Smooth muscle cell (in vitro differentiated cells): Measurements from ENCODE around the gene ZSCAN30. TPM values are rescaled to one million over a fixed set of nuclear protein-coding genes. Genes with fewer than 3 reads are reported as not detected.
A peak's percentile ranks its signal among the peaks of the same experiment; 100 is the strongest.

Source experiments
- DNase-seq: peaks from one replicate; lab custom pipeline; 2025; ENCODE audit not compliant: unreplicated experiment; lab: John Stamatoyannopoulos, UW
- H2AFZ ChIP-seq: fragments of 200-600 bp; sonication (generic); 2 replicates; pipeline ENCODE4 v1.6.0; 2016; ENCODE audit warnings: antibody characterized with exemption, low read depth, mild to moderate bottlenecking
- H3F3A ChIP-seq: fragments of 200-600 bp; sonication (generic); 2 replicates; pipeline ENCODE4 v1.6.0; 2017; ENCODE audit warnings: antibody characterized with exemption, low read depth
- H3K27ac ChIP-seq: fragments of 200-600 bp; sonication (generic); 2 replicates; pipeline ENCODE4 v1.5.1; 2016; ENCODE audit warnings: low read depth, mild to moderate bottlenecking
- H3K27me3 ChIP-seq: fragments of 200-600 bp; sonication (generic); 2 replicates; pipeline ENCODE4 v1.6.1; 2016; ENCODE audit warnings: low read depth, mild to moderate bottlenecking
- H3K36me3 ChIP-seq: fragments of 200-600 bp; sonication (generic); 2 replicates; pipeline ENCODE4 v1.5.1; 2016; ENCODE audit warnings: low read depth
- H3K4me1 ChIP-seq: fragments of 200-600 bp; sonication (generic); 2 replicates; pipeline ENCODE4 v1.5.1; 2016; ENCODE audit warnings: low read depth
- H3K4me2 ChIP-seq: fragments of 200-600 bp; sonication (generic); 2 replicates; pipeline ENCODE4 v1.6.0; 2016; ENCODE audit warnings: mild to moderate bottlenecking
- H3K4me3 ChIP-seq: fragments of 200-600 bp; sonication (generic); 2 replicates; pipeline ENCODE4 v1.5.1; 2016; ENCODE audit warnings: mild to moderate bottlenecking
- H3K79me2 ChIP-seq: fragments of 200-600 bp; sonication (generic); 2 replicates; pipeline ENCODE4 v1.6.0; 2016; ENCODE audit warnings: low read depth, mild to moderate bottlenecking
- H3K9ac ChIP-seq: fragments of 200-600 bp; sonication (generic); 2 replicates; pipeline ENCODE4 v1.6.0; 2016; ENCODE audit warnings: low read depth
- H3K9me3 ChIP-seq: fragments of 200-600 bp; sonication (generic); replicated peaks from 2 replicates; pipeline ENCODE4 v1.5.1; 2016; ENCODE audit warnings: low read depth
- H4K20me1 ChIP-seq: fragments of 200-600 bp; sonication (generic); 2 replicates; pipeline ENCODE4 v1.6.0; 2016; ENCODE audit warnings: low read depth
- CTCF ChIP-seq: fragments of 200-600 bp; sonication (generic); IDR thresholded peaks from 2 replicates; pipeline ENCODE4 v1.5.1; 2017; ENCODE audit warnings: borderline replicate concordance, mild to moderate bottlenecking, antibody characterized with exemption; ENCODE audit not compliant: insufficient read depth, poor library complexity, severe bottlenecking
- WGBS: methylation state at CpG from one replicate; pipeline ENCODE4 v1.1.7; 2016; ENCODE audit warnings: low lambda C conversion rate; 5-methylcytosine and 5-hydroxymethylcytosine counted together
- polyA plus RNA-seq: library from polyadenylated mRNA; unstranded; fragments of >200 nt; fragmentation: Nextera tagmentation; extraction: Ambion mirVana; gene quantifications from 2 replicates; pipeline ENCODE4 v1.2.1, GENCODE V29; 2016
- total RNA-seq: library from RNA; depleted of rRNA; stranded (reverse); fragments of >200 nt; gene quantifications from 2 replicates; pipeline ENCODE4 v1.2.3, GENCODE V29; 2014

The ZSCAN30 gene
- total and polyA plus RNA-seq, 2 experiments from 2014 or later = 3.7 to 13.4 TPM

GRCh38 chr18:35283923-35284794 is 5.9 kb downstream of the ZSCAN30 start:
- H3K27me3 ChIP-seq = no peaks in the 10 kb centered on the region
- peaks cover 41% of the 10 kb centered on the region for H3K79me2 ChIP-seq
- H3K4me2 ChIP-seq = no peak overlapping the region
- H3K4me1 ChIP-seq = peaks cover 2% of the 10 kb centered on the region
- H3K9ac ChIP-seq = no peak overlapping the region
- H3K36me3 ChIP-seq = no peaks in the 10 kb centered on the region
- 94% methylated on average over 7 of the region's 7 CpGs for WGBS
- no peaks in the 10 kb centered on the region for H3F3A ChIP-seq
- peaks cover 5% of the 10 kb centered on the region for H3K9me3 ChIP-seq
- DNase-seq = no peak
- no peaks in the 10 kb centered on the region for H4K20me1 ChIP-seq
- H2AFZ ChIP-seq = no peak overlapping the region
- H3K4me3 ChIP-seq = no peak overlapping the region
- no peak for TF ChIP-seq CTCF
- H3K27ac ChIP-seq = no peak overlapping the region

- H2AFZ ChIP-seq = no peak overlapping the region
- WGBS = 33% methylated on average over 1 of the region's 1 CpG
- no peak overlapping the region for H3K9ac ChIP-seq
- H3K4me1 ChIP-seq = no peaks in the 10 kb centered on the region
- H3F3A ChIP-seq = no peaks in the 10 kb centered on the region
- no peaks in the 10 kb centered on the region for H3K36me3 ChIP-seq
- H4K20me1 ChIP-seq = no peaks in the 10 kb centered on the region
- TF ChIP-seq CTCF = no peak
- peak overlapping the region; percentile 58 for H3K27ac ChIP-seq
- no peak overlapping the region for H3K4me3 ChIP-seq
- peaks cover 6% of the 10 kb centered on the region for H3K9me3 ChIP-seq
- peaks cover 27% of the 10 kb centered on the region for H3K79me2 ChIP-seq
- DNase-seq = no peak
- no peaks in the 10 kb centered on the region for H3K27me3 ChIP-seq
- H3K4me2 ChIP-seq = no peak overlapping the region
These were observed 7.7 kb downstream of the ZSCAN30 start for GRCh38 chr18:35282353-35282752.

GRCh38 chr18:35278969-35279368 is 11.1 kb downstream of the ZSCAN30 start:
- Histone ChIP-seq H3K36me3 (no peaks in the 10 kb centered on the region), H3K79me2 (peaks cover 6% of the 10 kb centered on the region)
- no peak for DNase-seq

More at GRCh38 chr18:35278969-35279368, 11.1 kb downstream of the ZSCAN30 start:
- Histone ChIP-seq H3K4me1 (no peaks in the 10 kb centered on the region), H3K4me2 (no peak overlapping the region), H3K9ac (no peak overlapping the region), H2AFZ (no peak overlapping the region), H3K27ac (no peak overlapping the region), H3K4me3 (no peak overlapping the region), H3F3A (no peaks in the 10 kb centered on the region), H4K20me1 (no peaks in the 10 kb centered on the region), H3K27me3 (no peaks in the 10 kb centered on the region), H3K9me3 (peaks cover 3% of the 10 kb centered on the region)
- no peak for TF ChIP-seq CTCF
